Left ventricle myocardium superior (tissue), 1 donor: ENCODE data around the gene KCNIP3. TPM values are rescaled to one million over a fixed set of nuclear protein-coding genes. Genes with fewer than 3 reads are reported as not detected.
"Not testable (repeated sequence)": the region's sequence is repeated elsewhere in the genome, so short reads cannot be mapped to it uniquely, and the experiment has no call there.

Experiments used
- ATAC-seq: fragments of 200-7000 bp; cut with Tn5 transposase; one replicate; pipeline ENCODE4 v1.9.1; 2020; ENCODE audit warnings: mild to moderate bottlenecking, moderate library complexity
- DNase-seq: peaks from one replicate; pipeline ENCODE4 v3.0.0-alpha.2; 2020
- intact Hi-C: fragments of 100-400 bp; cut with micrococcal nuclease; formaldehyde crosslinking; loops from one replicate; pipeline ENCODE4 v1.11.0; 2022
- total RNA-seq: library from RNA; stranded (reverse); fragmentation: NEBNext Ultra II Directional; extraction: Animal tissue kit (Norgen Biotek cat#: 25700); gene quantifications from one replicate; pipeline ENCODE4 v1.2.1, GENCODE V29; 2021
- donor health status: DM: no; HTN: yes; CAD: no; lungs with severe emphysema.

The KCNIP3 gene
- total RNA-seq, 1 donor from 2014 or later: 5.3 TPM

DNA sequence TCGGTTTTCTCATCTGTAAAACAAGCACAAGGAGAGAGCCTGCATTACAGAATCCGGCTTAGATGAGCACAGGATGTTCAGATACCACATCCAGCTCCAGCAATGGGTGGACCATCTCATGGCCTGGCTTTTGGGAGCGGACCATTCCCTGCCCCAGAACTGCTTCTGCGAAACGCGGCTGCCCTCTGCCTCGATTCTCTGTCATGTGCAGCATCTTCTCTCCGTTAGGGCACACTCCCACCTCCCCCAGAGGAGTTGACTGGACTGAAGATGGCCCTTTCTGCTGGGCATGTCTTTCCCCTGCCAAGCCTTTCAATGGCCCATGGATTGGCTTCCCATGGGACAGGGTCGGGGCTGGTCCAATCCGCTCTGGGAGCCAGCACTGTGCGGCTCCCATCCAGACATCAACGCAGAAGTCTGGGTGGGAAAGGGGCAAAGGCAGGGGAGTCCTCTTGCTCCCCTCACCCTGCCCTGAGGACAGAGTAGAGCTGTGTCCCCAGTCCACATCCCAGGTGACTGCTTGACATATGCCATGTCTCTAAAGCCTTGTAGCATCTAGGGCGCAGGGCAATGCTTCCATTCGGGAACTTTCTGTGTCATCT, 91.0 kb downstream of the KCNIP3 start:
- DNase-seq (no peak), ATAC-seq (no peak)
- intact Hi-C loops: no loop called here

DNA sequence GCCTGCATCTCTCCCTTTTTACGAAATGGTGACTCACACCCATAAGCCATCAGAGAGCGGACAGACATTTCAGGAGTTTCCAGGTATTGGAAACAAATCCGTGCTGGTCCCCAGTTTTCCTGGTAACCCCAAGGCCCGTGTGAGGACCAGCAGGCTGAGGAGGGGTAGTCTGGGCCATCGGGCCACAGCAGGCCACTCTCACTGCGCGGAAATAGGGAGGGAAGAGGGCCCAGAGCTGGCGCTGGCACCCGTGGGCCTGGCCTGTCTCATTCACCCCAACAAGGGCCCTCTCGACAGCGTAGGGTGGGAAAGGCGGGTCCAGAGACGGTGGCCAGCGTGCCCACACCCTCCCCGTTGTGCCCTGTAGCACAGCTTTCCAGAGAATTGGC, 91.7 kb downstream of the KCNIP3 start:
- no peak for ATAC-seq
- no peak for DNase-seq
- intact Hi-C loops: no loop called here

DNA sequence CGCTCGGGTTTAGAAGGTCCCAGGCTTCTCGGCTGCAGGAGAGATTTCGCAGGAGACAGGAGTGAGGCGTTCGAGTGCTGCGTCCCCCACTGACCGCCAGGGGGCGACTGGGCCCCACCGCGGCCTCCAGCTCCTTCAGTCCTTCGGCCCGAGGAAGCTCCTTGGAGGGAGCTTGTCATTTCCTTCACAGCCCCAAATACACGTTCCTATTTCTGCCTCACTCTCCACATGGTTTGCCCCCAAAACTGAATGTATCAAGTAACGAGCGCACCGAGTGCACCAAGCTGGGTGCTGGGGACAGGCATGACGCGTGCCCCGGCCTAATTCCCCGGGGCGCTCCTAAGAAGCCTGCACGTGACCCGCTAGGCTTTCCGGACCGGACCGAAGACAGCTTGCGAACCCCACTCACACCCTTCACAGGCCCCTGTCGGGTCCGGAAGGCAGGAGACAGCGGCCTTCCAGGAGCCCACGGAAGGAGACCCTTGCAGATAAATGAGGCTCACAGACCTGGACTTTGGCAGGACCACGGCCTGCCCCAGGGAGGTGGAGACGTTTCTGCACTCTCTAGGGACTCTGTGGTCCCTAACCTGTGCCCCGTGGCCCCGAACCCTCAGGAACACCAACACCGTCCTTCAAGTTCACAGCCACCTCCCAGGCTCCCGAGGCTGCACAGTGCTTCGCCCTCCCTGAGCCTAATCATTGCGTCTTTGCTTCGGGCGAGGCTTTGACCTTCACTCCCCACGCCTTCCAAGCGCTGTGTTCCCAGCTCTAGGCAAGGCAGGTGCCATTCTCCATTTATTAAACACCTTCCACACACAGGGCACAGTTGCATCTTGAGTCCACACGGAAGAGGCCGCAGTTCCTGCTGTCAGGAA, 92.3 kb downstream of the KCNIP3 start:
- DNase-seq: peak; percentile 80
- intact Hi-C loops: no loop called here

DNA sequence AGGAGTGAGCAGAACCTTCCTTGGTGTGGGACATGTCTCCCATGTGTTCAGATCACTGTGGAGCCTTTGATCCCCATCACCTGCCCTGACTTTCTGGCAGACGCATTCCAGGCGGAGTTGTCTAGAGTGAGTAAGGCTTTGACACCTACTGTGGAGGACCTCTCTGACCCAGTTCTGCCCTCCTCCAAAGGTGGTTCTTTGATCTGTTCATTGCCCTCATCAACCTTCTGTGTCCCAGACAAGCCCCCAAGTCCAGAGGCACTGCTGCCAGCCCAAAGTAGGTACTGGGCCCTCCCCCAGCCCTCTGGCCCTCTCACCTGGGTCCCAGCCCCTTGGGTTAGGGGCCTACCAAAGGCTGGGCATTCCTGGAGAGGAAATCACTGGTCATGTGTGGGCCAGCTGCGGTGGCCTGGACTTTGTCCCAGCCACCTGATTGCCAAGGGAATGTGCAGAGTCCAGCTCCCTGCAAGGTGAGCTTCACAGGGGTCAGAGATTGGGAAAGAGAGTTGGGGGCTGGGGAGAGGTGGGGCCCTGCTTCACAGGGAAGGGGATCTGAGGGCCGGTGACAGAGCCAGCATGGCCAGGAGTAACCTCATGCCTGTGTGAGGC, 93.2 kb downstream of the KCNIP3 start:
- no peak for ATAC-seq
- no peak for DNase-seq
- intact Hi-C loops: no loop called here

More for the DNA sequence above, 92.3 kb downstream of the KCNIP3 start:
- peak; percentile 72 for ATAC-seq

DNA sequence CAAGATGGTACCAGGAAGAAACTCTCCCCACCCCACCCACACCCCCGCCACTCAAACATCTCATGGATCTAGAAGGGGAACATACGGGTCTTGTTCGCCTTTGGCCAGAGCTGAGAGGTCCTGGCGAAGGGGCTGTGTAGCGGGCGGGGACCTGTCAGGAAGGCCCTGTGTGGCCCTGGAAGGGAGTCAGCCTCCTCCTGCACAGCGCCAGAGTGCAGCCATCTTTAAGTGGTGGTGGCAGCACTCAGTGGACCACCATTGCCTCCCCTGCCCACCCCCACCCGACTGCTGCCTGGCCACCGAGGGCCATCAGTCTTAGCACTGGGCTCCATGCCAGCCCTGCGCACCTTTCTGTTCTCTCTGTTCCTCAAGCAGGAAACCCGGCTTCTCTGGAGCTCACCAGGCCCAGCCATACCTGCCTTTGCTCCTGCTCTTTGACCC, 93.8 kb downstream of the KCNIP3 start:
- ATAC-seq (no peak), DNase-seq (no peak)
- intact Hi-C loops: no loop called here

DNA sequence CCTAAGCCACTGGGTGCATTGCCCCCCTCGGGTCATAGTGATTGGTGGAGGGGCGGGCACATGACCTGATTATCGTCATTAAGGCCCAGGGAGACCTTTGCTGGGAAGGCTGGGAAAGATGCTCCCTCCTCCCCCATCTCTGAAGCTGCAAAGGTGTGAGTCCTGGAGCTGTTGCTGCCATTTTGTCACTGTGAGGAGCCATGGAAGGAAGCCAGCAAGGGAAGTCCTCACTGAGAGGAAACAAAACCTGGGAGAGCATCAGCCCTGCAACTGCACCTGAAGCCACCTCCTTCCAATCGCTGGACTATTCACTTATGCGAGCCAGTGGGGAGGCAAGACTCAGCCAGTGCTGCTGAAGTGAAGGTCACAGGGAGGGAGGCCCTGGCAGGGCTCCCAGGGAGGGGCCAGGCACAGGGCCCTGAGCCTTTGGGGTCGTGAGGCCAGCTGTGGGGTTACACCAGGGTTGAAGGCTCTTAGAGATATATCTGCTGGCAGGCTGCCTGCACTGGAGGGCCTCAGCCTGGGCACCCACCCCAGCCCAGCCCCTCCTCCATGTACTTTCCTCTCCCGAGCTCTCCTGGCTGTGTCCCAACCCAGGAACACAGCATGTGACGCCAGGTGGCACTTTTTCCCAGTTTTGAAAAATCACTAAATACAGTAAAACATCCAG, 94.6 kb downstream of the KCNIP3 start:
- DNase-seq (peak; percentile 35), ATAC-seq (peak; percentile 42)
- intact Hi-C loops: no loop called here

DNA sequence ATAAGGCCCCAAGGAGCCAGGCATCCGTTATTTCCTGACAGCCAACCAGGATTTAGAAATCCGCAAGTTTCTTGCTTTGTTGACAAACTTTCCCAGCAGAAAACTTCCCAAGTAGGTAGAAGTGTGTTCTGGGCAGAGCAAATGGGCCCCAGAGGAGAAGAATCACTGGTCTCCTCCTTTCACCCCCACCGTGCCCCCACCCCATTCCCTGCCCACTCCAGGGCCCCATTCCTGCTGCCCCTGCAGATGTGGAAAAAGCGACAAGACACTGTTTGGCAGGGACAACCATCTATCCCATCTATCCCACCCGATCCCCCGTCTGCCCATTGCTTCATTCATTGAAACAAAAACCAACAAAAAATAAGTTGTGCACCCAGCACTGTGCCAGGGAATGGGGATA, 95.2 kb downstream of the KCNIP3 start:
- intact Hi-C loops: no loop called here
- ATAC-seq (no peak), DNase-seq (no peak)

DNA sequence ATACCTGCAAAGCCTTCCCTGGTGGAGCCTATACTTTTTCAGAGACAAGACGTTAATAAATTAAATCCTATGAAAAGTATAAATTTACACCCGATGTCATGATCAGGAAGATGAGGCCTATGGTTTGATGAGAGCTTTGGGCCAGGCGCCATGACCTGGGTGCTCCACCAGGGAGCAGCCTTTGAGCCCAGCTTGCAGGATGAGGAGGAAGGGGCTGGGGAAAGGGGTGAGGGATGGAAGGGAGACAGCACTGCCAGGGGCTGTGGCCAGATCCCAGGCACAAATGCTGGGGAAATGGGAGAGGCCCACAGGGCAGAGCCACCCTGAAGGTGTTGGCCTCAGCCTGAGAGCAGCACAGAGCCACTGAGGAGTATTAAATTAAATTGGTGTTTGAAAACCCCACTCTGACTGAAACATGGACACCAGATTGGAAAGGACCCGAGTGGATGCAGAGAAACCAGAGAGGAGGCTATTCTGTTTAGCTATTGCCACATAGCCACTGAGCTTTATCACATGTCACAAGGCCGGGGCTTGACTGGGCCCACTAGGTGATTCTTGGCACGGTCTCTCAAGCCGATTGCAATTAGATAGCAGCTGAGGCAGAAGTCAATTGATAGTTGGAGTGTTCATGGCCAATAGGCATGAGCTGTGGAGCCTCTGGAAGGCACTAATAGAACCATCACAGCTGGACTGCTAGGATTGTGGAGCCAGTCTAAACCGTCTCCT, 95.7 kb downstream of the KCNIP3 start:
- DNase-seq: no peak
- intact Hi-C loops: no loop called here
- no peak for ATAC-seq

DNA sequence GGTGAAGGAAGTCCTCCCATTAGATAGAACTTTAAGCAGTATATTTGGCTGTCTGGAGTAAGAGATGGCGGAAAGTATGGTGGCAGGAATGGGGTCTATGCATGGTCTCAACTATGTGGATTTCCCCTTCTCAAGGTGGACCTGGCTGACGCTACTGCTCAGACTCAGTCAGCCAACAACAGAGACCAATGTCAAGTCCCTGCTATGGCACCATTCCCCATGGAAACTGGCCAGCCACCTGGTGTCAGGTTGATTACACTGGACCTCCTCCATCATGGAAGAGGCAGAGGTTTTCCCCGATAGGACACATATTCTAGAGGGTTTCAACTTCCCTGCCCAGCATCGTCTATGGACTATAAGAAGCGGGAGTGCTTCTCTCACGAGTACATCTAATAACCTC, 96.8 kb downstream of the KCNIP3 start:
- intact Hi-C loops: no loop called here
- DNase-seq (no peak), ATAC-seq (no peak)

DNA sequence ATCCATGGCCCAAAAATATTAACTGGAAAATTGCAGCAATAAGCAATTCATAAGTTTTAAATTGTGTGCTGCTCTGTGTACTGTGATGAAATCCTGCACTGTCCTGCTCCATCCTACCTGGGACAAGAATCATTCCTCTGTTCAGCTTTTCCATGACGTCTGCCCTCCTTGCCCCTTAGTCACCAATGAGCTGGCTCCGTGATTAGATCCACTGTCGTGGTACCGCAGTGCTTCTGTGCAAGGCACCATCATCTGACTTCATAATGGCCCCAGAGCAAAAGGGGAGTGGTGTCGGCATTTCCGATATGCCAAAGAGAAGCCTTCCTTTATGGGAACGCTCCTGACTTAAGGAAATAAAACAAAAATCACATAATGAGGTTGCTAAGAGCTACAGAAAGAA, 101.9 kb downstream of the KCNIP3 start:
- ATAC-seq: no peak
- DNase-seq: no peak
- intact Hi-C loops: no loop called here

DNA sequence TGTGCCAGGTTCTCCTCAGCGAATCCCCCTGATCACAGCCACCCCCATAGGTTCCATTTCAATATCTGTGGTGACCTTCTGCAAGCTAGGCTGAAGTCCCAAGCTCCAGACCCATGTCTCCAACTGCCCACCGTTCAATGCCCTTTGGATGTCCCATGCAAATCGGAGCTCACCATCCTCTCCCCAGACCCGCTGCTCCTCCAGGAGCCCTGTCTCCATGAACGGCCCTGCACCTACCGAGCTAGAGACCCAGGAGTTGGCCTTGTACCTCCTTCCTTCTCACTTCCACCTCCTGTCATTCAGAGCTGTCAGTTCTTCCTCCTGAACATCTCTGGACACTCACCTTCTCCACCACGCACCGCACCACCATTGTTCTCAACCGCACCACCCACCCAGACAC, 104.3 kb downstream of the KCNIP3 start:
- intact Hi-C loops: no loop called here
- no peak for ATAC-seq
- DNase-seq: no peak

DNA sequence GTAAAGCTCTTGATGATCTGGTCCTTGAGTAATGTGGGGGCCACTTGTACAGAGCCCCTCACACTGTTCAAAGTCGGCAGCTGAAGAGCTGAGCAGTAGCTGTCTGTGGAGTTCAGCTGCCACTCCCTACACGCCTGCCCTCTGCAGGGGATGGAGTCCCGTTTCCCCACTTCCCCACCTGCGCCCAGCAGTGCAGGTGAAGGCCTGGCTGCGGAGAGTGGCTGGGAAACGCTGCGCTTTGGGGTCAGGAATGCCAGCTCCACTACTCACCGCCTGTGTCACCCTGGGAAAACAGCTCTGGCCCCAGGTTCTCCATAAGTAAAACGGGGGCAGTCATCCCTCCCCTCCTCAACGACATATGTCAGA, 104.8 kb downstream of the KCNIP3 start:
- DNase-seq (peak; percentile 30), ATAC-seq (peak; percentile 34)
- intact Hi-C loops: not testable (repeated sequence)

DNA sequence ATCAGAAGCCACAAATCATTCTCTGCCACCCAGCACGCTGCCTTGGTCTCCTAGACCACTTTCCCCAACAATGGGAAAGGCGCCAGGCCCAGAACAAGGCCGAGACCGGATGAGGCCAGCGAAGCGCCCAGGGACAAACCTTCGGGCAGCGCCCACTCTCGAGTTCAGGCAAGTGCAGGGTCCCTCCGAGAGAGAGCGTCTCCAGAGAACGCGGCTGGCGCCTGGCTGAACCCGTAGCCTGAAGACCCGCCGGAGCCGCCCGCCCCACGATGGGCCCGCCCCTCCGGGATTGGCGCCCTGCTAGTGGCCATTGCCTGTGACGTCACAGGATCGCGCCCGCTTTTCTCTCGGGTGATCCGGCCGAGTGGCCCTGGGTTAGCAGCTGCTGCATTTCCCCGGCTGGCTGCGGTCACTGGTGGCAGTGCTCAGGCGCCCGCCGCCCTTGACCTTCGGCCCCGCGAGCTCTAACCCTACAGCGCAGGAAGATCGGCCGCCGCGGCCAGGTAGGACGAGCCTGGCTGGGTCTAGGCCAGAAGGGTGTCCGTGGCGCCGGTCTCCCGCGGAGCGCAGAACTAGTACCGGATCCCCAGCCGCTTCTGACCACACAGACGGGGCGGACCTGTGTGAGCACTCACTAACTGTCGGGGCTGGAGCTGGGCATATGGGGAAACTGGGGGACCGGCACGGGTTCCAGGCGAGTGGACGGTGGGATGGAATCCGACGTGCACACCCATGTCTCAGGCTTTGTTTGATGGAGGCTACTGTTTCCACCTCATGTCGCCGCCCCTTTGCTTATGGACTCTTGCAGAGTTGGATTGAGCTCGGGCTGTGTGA, 105.4 kb downstream of the KCNIP3 start, which contains the start of gene FAHD2A:
Gene FAHD2A (plus strand): TSS at position 339 of the 834 bp plus-strand sequence. CDS start 2,851 bp downstream, outside the sequence.
- intact Hi-C loops: no loop called here
- peak; percentile 99 for ATAC-seq
- DNase-seq: peak; percentile 99

DNA sequence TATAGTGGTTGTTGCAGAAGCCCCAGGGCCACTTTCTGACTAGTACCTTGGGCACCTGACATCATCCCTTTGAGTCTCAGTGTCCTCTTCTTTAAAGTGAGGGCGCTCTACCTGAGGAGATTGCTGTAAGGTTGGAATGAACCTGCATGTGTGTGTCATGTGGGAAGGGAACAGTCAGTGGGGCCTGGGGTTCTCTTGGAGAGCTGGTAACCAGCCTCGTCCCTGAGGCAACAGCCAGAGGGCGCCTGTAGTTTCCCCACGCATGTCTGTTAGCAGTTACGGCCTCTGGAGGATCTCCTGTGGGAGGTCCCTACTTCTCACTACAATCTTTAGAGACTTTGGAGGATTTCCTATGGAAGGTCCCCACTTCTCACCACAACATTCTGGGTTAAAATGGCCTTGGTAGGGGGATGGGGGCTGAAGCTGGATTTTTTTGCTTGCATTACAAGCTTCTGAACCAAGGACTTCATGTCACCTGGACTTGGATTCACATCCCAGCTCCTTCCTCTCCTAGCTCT, 106.1 kb downstream of the KCNIP3 start:
- ATAC-seq (peak; percentile 74), DNase-seq (peak; percentile 40)
- intact Hi-C loops: not testable (repeated sequence)

DNA sequence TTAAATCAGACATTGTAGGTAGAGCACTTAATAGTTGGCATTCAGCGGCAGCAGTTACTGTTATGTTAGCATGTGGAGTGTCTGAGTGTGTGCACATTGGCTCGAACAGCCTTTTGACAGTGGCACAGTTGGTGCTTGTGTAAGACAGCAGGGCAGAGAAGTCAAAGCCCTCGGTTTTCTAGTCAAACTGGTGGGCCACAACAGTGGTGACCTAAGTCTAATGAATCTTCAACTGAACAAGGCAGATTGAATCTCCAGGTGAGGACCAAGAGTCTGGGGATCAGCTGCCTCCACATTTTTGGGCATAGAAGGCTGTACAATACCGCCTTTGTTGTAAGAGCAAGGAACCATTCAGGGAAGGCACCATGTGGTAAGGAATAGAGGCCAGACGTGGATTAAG, 106.7 kb downstream of the KCNIP3 start:
- intact Hi-C loops, ATAC-seq, DNase-seq: not testable (repeated sequence)

DNA sequence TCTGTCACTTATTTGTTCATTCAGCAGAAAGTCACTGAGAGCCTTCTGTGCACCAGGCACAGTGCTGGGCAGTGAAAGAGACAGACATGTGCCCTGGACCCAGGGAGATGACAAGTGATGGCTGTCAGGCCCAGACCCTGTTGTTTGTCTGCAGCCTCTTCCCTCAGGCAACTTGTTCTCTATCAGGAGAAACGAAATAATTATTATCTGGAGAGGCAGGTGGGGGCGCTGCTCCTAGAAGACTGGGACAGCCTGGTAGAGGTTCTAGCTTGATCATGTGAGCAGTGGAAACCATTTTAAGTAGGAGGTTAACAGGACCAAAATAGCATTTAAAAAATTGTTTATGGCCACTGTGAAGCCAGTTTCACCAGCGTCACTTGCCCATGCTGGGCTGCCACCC, 107.5 kb downstream of the KCNIP3 start:
- ATAC-seq, intact Hi-C loops, DNase-seq: not testable (repeated sequence)

DNA sequence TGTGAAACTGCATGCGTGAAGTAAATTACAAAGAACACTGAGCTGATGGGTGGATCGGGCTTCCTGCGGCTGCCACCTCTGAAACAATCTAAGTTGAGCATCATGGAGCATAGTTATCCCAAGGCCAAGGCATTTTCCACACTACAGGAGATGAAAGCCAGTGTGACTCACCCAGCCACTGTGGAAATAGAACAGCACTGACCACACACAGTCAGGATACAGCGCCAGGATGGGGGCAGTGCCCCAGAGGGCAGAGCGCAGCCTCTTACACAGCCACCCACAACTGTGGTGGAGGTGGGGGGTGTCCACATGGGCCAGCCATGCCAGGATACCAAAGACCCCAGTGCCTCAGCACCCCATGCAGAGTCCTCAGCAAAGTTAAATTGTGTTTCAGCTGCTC, 114.1 kb downstream of the KCNIP3 start:
- intact Hi-C loops, ATAC-seq: not testable (repeated sequence)
- DNase-seq: peak; percentile 23

DNA sequence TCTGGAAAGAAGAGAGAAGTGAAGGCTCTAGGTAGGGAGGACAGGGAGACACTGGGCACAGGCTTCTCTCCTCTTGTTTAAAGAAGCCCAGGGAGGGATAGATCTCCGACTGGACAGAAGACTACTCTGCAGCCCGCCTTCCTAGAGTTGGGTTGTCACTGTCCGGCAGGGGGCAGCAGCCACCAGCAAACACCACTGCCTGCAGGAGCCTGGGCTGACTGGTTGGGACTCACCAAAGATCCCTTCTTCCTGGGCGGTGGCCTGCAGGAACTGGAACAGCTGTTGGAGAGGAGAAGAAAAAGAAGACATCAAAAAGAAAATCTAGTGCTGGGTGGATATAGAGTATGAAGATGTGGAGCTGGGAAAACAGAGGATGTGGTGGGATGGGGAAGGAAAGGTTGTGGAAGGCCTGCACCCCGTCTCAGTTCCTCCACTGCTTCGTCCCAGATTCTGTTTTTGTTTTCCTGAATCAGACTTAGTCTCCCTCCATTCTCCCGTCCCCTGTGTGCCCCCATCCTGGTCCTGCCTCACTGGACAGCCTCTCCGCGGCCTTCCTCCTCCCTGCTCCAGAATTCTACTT, 117.0 kb downstream of the KCNIP3 start:
- intact Hi-C loops: not testable (repeated sequence)
- DNase-seq (peak; percentile 89), ATAC-seq (peak; percentile 95)
